ENCODE data around the gene YIPF6. TPM values are rescaled to one million over a fixed set of nuclear protein-coding genes. Genes with fewer than 3 reads are reported as not detected.
"Not testable (repeated sequence)": the region's sequence is repeated elsewhere in the genome, so short reads cannot be mapped to it uniquely, and the experiment has no call there.

YIPF6 gene
- total RNA-seq = 10 to 100 TPM; 21.2 to 25.8 TPM

- Mint-ChIP-seq H3K36me3 (ENCODE audit: low read depth) (peaks cover 39% of the 10 kb centered on the region), H3K9me3 (no peaks in the 10 kb centered on the region), H3K27me3 (peaks cover 5% of the 10 kb centered on the region), H3K27ac (peak within 1 kb of the TSS; percentile 97), H3K4me1 (peaks cover 17% of the 10 kb centered on the region), H3K4me3 (peak within 1 kb of the TSS; percentile 88)
- ATAC-seq (replicated peaks) = peak; percentile 89
Observed at GRCh38 chrX:68498508-68499379, at the start of gene YIPF6. TSS of gene YIPF6 (plus strand) at chrX:68499051. CDS start at chrX:68499067, 16 bp downstream.

GRCh38 chrX:68451720-68452119, 47.1 kb upstream of the YIPF6 start:
- H3K9me3 Mint-ChIP-seq = no peaks in the 10 kb centered on the region
- H3K4me3 Mint-ChIP-seq = no peak overlapping the region
- ATAC-seq (replicated peaks) = no peak
- H3K27me3 Mint-ChIP-seq = no peaks in the 10 kb centered on the region
- H3K27ac Mint-ChIP-seq = no peak overlapping the region
- no peaks in the 10 kb centered on the region for H3K4me1 Mint-ChIP-seq
- no peaks in the 10 kb centered on the region for H3K36me3 Mint-ChIP-seq (ENCODE audit: low read depth)

GRCh38 chrX:68454476-68455150, 44.2 kb upstream of the YIPF6 start:
- Mint-ChIP-seq H3K27me3 (no peaks in the 10 kb centered on the region), H3K9me3 (no peaks in the 10 kb centered on the region), H3K36me3 (ENCODE audit: low read depth) (no peaks in the 10 kb centered on the region), H3K4me1 (no peaks in the 10 kb centered on the region), H3K27ac (no peak overlapping the region), H3K4me3 (no peak overlapping the region)
- ATAC-seq (replicated peaks) = no peak

- ATAC-seq (replicated peaks) = no peak
- Mint-ChIP-seq H3K27ac (no peak overlapping the region), H3K36me3 (ENCODE audit: low read depth) (no peaks in the 10 kb centered on the region), H3K9me3 (no peaks in the 10 kb centered on the region), H3K4me3 (no peak overlapping the region), H3K4me1 (no peaks in the 10 kb centered on the region), H3K27me3 (no peaks in the 10 kb centered on the region)
Observed at GRCh38 chrX:68455151-68455510, 43.7 kb upstream of the YIPF6 start.

- Mint-ChIP-seq H3K9me3 (no peaks in the 10 kb centered on the region), H3K4me1 (no peaks in the 10 kb centered on the region), H3K27me3 (no peaks in the 10 kb centered on the region), H3K4me3 (no peak overlapping the region), H3K27ac (no peak overlapping the region), H3K36me3 (ENCODE audit: low read depth) (no peaks in the 10 kb centered on the region)
- no peak for ATAC-seq (replicated peaks)
Observed at GRCh38 chrX:68461093-68461492, 37.8 kb upstream of the YIPF6 start.

GRCh38 chrX:68461576-68461975, 37.3 kb upstream of the YIPF6 start:
- H3K4me1 Mint-ChIP-seq = no peaks in the 10 kb centered on the region
- H3K9me3 Mint-ChIP-seq = no peaks in the 10 kb centered on the region
- H3K27ac Mint-ChIP-seq = no peak overlapping the region
- no peak overlapping the region for H3K4me3 Mint-ChIP-seq
- ATAC-seq (replicated peaks) = no peak
- no peaks in the 10 kb centered on the region for H3K36me3 Mint-ChIP-seq (ENCODE audit: low read depth)
- H3K27me3 Mint-ChIP-seq = no peaks in the 10 kb centered on the region

- no peak overlapping the region for H3K27ac Mint-ChIP-seq
- no peaks in the 10 kb centered on the region for H3K27me3 Mint-ChIP-seq
- H3K4me3 Mint-ChIP-seq = no peak overlapping the region
- H3K9me3 Mint-ChIP-seq = no peaks in the 10 kb centered on the region
- ATAC-seq (replicated peaks) = no peak
- no peaks in the 10 kb centered on the region for H3K36me3 Mint-ChIP-seq (ENCODE audit: low read depth)
- no peaks in the 10 kb centered on the region for H3K4me1 Mint-ChIP-seq
Observed at GRCh38 chrX:68462197-68462596, 36.7 kb upstream of the YIPF6 start.

- Mint-ChIP-seq H3K27ac (no peak overlapping the region), H3K9me3 (no peaks in the 10 kb centered on the region), H3K36me3 (ENCODE audit: low read depth) (no peaks in the 10 kb centered on the region), H3K27me3 (no peaks in the 10 kb centered on the region), H3K4me3 (no peak overlapping the region), H3K4me1 (no peaks in the 10 kb centered on the region)
- no peak for ATAC-seq (replicated peaks)
Observed at GRCh38 chrX:68462653-68463052, 36.2 kb upstream of the YIPF6 start.

- Mint-ChIP-seq H3K4me3 (no peak overlapping the region), H3K27ac (no peak overlapping the region), H3K9me3 (no peaks in the 10 kb centered on the region), H3K36me3 (ENCODE audit: low read depth) (no peaks in the 10 kb centered on the region), H3K4me1 (no peaks in the 10 kb centered on the region), H3K27me3 (no peaks in the 10 kb centered on the region)
- no peak for ATAC-seq (replicated peaks)
Observed at GRCh38 chrX:68463880-68464279, 35.0 kb upstream of the YIPF6 start.

- no peaks in the 10 kb centered on the region for H3K36me3 Mint-ChIP-seq (ENCODE audit: low read depth)
- H3K4me3 Mint-ChIP-seq = no peak overlapping the region
- no peaks in the 10 kb centered on the region for H3K4me1 Mint-ChIP-seq
- no peaks in the 10 kb centered on the region for H3K27me3 Mint-ChIP-seq
- no peak overlapping the region for H3K27ac Mint-ChIP-seq
- no peak for ATAC-seq (replicated peaks)
- H3K9me3 Mint-ChIP-seq = no peaks in the 10 kb centered on the region
Observed at GRCh38 chrX:68464796-68465195, 34.1 kb upstream of the YIPF6 start.

- ATAC-seq (replicated peaks) = no peak
- Mint-ChIP-seq H3K36me3 (ENCODE audit: low read depth) (no peaks in the 10 kb centered on the region), H3K27ac (no peak overlapping the region), H3K27me3 (no peaks in the 10 kb centered on the region), H3K4me1 (no peaks in the 10 kb centered on the region), H3K9me3 (no peaks in the 10 kb centered on the region), H3K4me3 (no peak overlapping the region)
Observed at GRCh38 chrX:68480969-68481368, 17.9 kb upstream of the YIPF6 start.

GRCh38 chrX:68486198-68486597, 12.7 kb upstream of the YIPF6 start:
- not testable (repeated sequence) for H3K4me3 Mint-ChIP-seq; H3K36me3 Mint-ChIP-seq (ENCODE audit: low read depth); H3K4me1 Mint-ChIP-seq; ATAC-seq (replicated peaks); H3K9me3 Mint-ChIP-seq; H3K27ac Mint-ChIP-seq; H3K27me3 Mint-ChIP-seq

- no peaks in the 10 kb centered on the region for H3K36me3 Mint-ChIP-seq (ENCODE audit: low read depth)
- H3K9me3 Mint-ChIP-seq = no peaks in the 10 kb centered on the region
- H3K27ac Mint-ChIP-seq = no peak overlapping the region
- no peaks in the 10 kb centered on the region for H3K4me1 Mint-ChIP-seq
- H3K4me3 Mint-ChIP-seq = no peak overlapping the region
- no peaks in the 10 kb centered on the region for H3K27me3 Mint-ChIP-seq
- no peak for ATAC-seq (replicated peaks)
Observed at GRCh38 chrX:68487254-68487653, 11.6 kb upstream of the YIPF6 start.

GRCh38 chrX:68487924-68488323, 10.9 kb upstream of the YIPF6 start:
- Mint-ChIP-seq H3K27ac (no peak overlapping the region), H3K4me1 (no peaks in the 10 kb centered on the region), H3K27me3 (no peaks in the 10 kb centered on the region), H3K4me3 (no peak overlapping the region), H3K36me3 (ENCODE audit: low read depth) (no peaks in the 10 kb centered on the region), H3K9me3 (no peaks in the 10 kb centered on the region)
- ATAC-seq (replicated peaks) = no peak

GRCh38 chrX:68488657-68489056, 10.2 kb upstream of the YIPF6 start:
- Mint-ChIP-seq H3K27me3 (no peaks in the 10 kb centered on the region), H3K4me3 (no peak overlapping the region), H3K9me3 (no peaks in the 10 kb centered on the region), H3K4me1 (no peaks in the 10 kb centered on the region), H3K36me3 (ENCODE audit: low read depth) (no peaks in the 10 kb centered on the region), H3K27ac (no peak overlapping the region)
- ATAC-seq (replicated peaks) = no peak

All from activated T-helper 17 cell treated with anti-CD3 and anti-CD28 coated beads, Interleukin-2, amount 50 U/mL, for 72 hours (primary cell).